Vagina (tissue), 2 donors: Measurements from ENCODE around the gene CFAP53.

ENCODE experiments used
- CTCF ChIP-seq, 3 experiments: fragments of 450-650 bp in 2 of 3; fragments of 200-600 bp in 1 of 3; sonication (generic) in 1 of 3; IDR thresholded peaks; one replicate each; pipeline ENCODE4 v1.5.1; 2017 to 2019; ENCODE audit warnings: antibody characterized with exemption in 3 of 3, mild to moderate bottlenecking in 2 of 3, moderate library complexity in 2 of 3
- POLR2A ChIP-seq, 2 donors: fragments of 450-650 bp; IDR thresholded peaks; one replicate each; pipeline ENCODE4 v1.6.1; 2017; ENCODE audit warnings: antibody characterized with exemption in 2 of 2, mild to moderate bottlenecking in 2 of 2, moderate library complexity in 2 of 2
- POLR2AphosphoS5 ChIP-seq, 2 donors: sonication (generic); formaldehyde crosslinking; IDR thresholded peaks; one replicate each; pipeline ENCODE4 v1.9.0; 2017; ENCODE audit warnings: antibody characterized with exemption in 2 of 2, mild to moderate bottlenecking in 2 of 2, low read depth in 1 of 2; ENCODE audit not compliant: insufficient read depth in 1 of 2

DNA sequence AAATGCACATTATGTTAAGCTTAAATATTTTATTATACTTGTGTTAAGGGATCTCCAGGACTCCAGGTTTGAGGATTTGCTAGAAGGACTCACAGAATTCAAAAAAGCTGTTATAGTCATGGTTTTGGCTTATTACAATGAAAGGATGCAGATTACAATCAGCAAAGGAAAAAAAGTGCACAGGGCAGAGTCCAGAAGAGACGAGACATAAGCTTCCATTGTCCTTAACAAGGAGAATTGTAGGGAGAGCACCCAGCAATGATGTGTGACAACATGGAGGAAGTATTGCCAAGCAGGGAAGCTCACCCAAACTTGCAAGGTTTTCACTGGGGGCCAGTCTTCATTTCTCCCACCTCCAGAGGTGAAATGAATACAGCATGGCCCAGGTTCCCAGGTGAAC lies 58.6 kb downstream of the CFAP53 start:
- TF ChIP-seq CTCF (IDR thresholded peaks at IDR 0.05): no peak
- TF ChIP-seq POLR2A (IDR thresholded peaks at IDR 0.05): no peak
- TF ChIP-seq POLR2AphosphoS5 (IDR thresholded peaks at IDR 0.05; ENCODE audit: insufficient read depth in 1 of 2, low read depth in 1 of 2): no peak
